Neuronal stem cell (in vitro differentiated cells): Measurements from ENCODE around the gene PCSK5.
"Not testable (repeated sequence)": the region's sequence is repeated elsewhere in the genome, so short reads cannot be mapped to it uniquely, and the experiment has no call there.

Source experiments
- DNase-seq: peaks from one replicate; pipeline ENCODE4 v3.0.0-alpha.2; 2013; ENCODE audit warnings: low spot score
- H2AFZ ChIP-seq: one replicate; pipeline ENCODE4 v1.6.1; 2013; ENCODE audit warnings: mild to moderate bottlenecking, low read length, inconsistent platforms
- H2AK5ac ChIP-seq: 2 replicates; pipeline ENCODE4 v1.6.1; 2013; ENCODE audit warnings: low read depth, mild to moderate bottlenecking, inconsistent platforms, low read length, moderate library complexity, mixed read lengths
- H2BK120ac ChIP-seq: 2 replicates; pipeline ENCODE4 v1.6.1; 2013; ENCODE audit warnings: low read depth, mild to moderate bottlenecking, inconsistent platforms, low read length, moderate library complexity, mixed read lengths
- H2BK12ac ChIP-seq: one replicate; pipeline ENCODE4 v1.6.1; 2013; ENCODE audit warnings: low read length, inconsistent platforms
- H2BK15ac ChIP-seq: 2 replicates; pipeline ENCODE4 v1.6.1; 2013; ENCODE audit warnings: mild to moderate bottlenecking, low read length, inconsistent platforms, mixed read lengths
- H2BK5ac ChIP-seq: one replicate; pipeline ENCODE4 v1.6.1; 2013; ENCODE audit warnings: inconsistent platforms, mild to moderate bottlenecking, low read length, moderate library complexity
- H3K14ac ChIP-seq: one replicate; pipeline ENCODE4 v1.6.1; 2013; ENCODE audit warnings: low read length, inconsistent platforms
- H3K18ac ChIP-seq: 2 replicates; pipeline ENCODE4 v1.6.1; 2013; ENCODE audit warnings: low read length, inconsistent platforms
- H3K23ac ChIP-seq: 2 replicates; pipeline ENCODE4 v1.6.1; 2013; ENCODE audit warnings: low read depth, mild to moderate bottlenecking, mixed read lengths, low read length, inconsistent platforms; ENCODE audit not compliant: poor library complexity
- H3K27ac ChIP-seq: replicated peaks from 3 replicates; pipeline ENCODE4 v1.5.1; 2013; ENCODE audit warnings: low read length, inconsistent platforms
- H3K27me3 ChIP-seq, 3 experiments: 2 replicates each; pipeline ENCODE4 v1.6.1; 2013; ENCODE audit warnings: low read length in 3 of 3, mild to moderate bottlenecking in 2 of 3, inconsistent platforms in 1 of 3, low read depth in 1 of 3, mixed read lengths in 1 of 3, moderate library complexity in 1 of 3; ENCODE audit not compliant: control insufficient read depth in 3 of 3, insufficient read depth in 3 of 3
- H3K36me3 ChIP-seq, 2 donors: replicated peaks in 1 of 2; 2 replicates each; pipeline ENCODE4 v1.6.1; 2013; ENCODE audit warnings: low read length in 2 of 2; ENCODE audit not compliant: control insufficient read depth in 2 of 2, insufficient read depth in 2 of 2
- H3K4ac ChIP-seq: 2 replicates; pipeline ENCODE4 v1.6.1; 2013; ENCODE audit warnings: inconsistent platforms, mild to moderate bottlenecking, low read length, moderate library complexity
- H3K4me1 ChIP-seq, 2 donors: 1 replicate in 1 of 2; 2 replicates in 1 of 2; pipeline ENCODE4 v1.6.1; 2013; ENCODE audit warnings: low read length in 2 of 2, low read depth in 1 of 2; ENCODE audit not compliant: control insufficient read depth in 2 of 2, insufficient read depth in 1 of 2
- H3K4me2 ChIP-seq: one replicate; pipeline ENCODE4 v1.6.1; 2013; ENCODE audit warnings: mild to moderate bottlenecking, low read length, inconsistent platforms; ENCODE audit not compliant: insufficient read depth, poor library complexity, severe bottlenecking
- H3K4me3 ChIP-seq, 2 donors: 2 replicates each; pipeline ENCODE4 v1.5.1; 2013; ENCODE audit warnings: low read length in 2 of 2, mild to moderate bottlenecking in 2 of 2, inconsistent platforms in 1 of 2, moderate library complexity in 1 of 2
- H3K79me1 ChIP-seq: one replicate; pipeline ENCODE4 v1.6.1; 2013; ENCODE audit warnings: low read depth, mild to moderate bottlenecking, inconsistent platforms, low read length, moderate library complexity
- H3K9ac ChIP-seq: one replicate; pipeline ENCODE4 v1.6.1; 2013; ENCODE audit warnings: mild to moderate bottlenecking, low read depth, low read length, inconsistent platforms; ENCODE audit not compliant: poor library complexity
- H3K9me3 ChIP-seq, 2 donors: replicated peaks in 1 of 2; 2 replicates each; pipeline versions ENCODE3 to v1.6.1; 2013; ENCODE audit warnings: low read length in 2 of 2, mild to moderate bottlenecking in 2 of 2, inconsistent platforms in 1 of 2, low read depth in 1 of 2, mixed read lengths in 1 of 2, moderate library complexity in 1 of 2; ENCODE audit not compliant: control insufficient read depth in 2 of 2, insufficient read depth in 1 of 2
- H4K8ac ChIP-seq: one replicate; pipeline ENCODE4 v1.6.1; 2013; ENCODE audit warnings: low read depth, mild to moderate bottlenecking, inconsistent platforms, low read length, moderate library complexity
- H4K91ac ChIP-seq: one replicate; pipeline ENCODE4 v1.6.1; 2013; ENCODE audit warnings: low read length, low read depth, mild to moderate bottlenecking, inconsistent platforms; ENCODE audit not compliant: poor library complexity
- WGBS, 2 donors: extraction: QIAGEN DNeasy Blood & Tissue Kit; methylation state at CpG; one replicate each; pipeline ENCODE4 v1.1.7; 2013; ENCODE audit warnings: missing lambda C conversion rate in 2 of 2, mixed read lengths in 1 of 2; ENCODE audit not compliant: insufficient read length in 2 of 2, insufficient replicate concordance in 1 of 2; ENCODE audit errors: extremely low coverage in 2 of 2; 5-methylcytosine and 5-hydroxymethylcytosine counted together

Gene PCSK5

GRCh38 chr9:75858497-75859092 lies 31.9 kb upstream of the PCSK5 start:
- Histone ChIP-seq H3K4me3 (no peak overlapping the region), H2BK12ac (no peak overlapping the region), H3K4ac (no peak overlapping the region), H2BK5ac (no peak overlapping the region), H3K9ac (no peak overlapping the region), H3K27ac (no peak overlapping the region), H3K27me3 (peaks cover 0 to 2% (median 0%) of the 10 kb centered on the region in 3 experiments), H3K23ac (no peak overlapping the region), H3K14ac (no peak overlapping the region), H2BK120ac (no peak overlapping the region), H3K4me1 (peaks cover 0 to 2% of the 10 kb centered on the region in 2 donors), H3K9me3 (no peaks in the 10 kb centered on the region), H3K18ac (no peak overlapping the region), H2AK5ac (no peak overlapping the region), H2BK15ac (no peak overlapping the region), H2AFZ (no peak overlapping the region), H4K8ac (no peak overlapping the region), H3K4me2 (no peak overlapping the region), H3K36me3 (no peaks in the 10 kb centered on the region), H3K79me1 (no peaks in the 10 kb centered on the region), H4K91ac (no peak overlapping the region)
- DNase-seq = no peak
- WGBS, 2 donors = no CpG with 5 or more reads among the region's 3 CpGs

- H3K4me1 ChIP-seq = no peaks in the 10 kb centered on the region
- no peak overlapping the region for H2BK12ac ChIP-seq
- no peak overlapping the region for H4K91ac ChIP-seq
- H3K4me2 ChIP-seq = no peak overlapping the region
- no peak overlapping the region for H3K23ac ChIP-seq
- H2BK15ac ChIP-seq = no peak overlapping the region
- H3K36me3 ChIP-seq = no peaks in the 10 kb centered on the region
- H2AFZ ChIP-seq = no peak overlapping the region
- H3K79me1 ChIP-seq = no peaks in the 10 kb centered on the region
- no peak overlapping the region for H2BK120ac ChIP-seq
- no peak overlapping the region for H2AK5ac ChIP-seq
- H3K14ac ChIP-seq = no peak overlapping the region
- no peak for DNase-seq
- H3K4me3 ChIP-seq = no peak overlapping the region
- WGBS, 2 donors = no CpG with 5 or more reads among the region's 4 CpGs
- H3K27ac ChIP-seq = no peak overlapping the region
- H4K8ac ChIP-seq = no peak overlapping the region
- H3K4ac ChIP-seq = no peak overlapping the region
- peaks cover 0 to 6% (median 0%) of the 10 kb centered on the region in 3 experiments for H3K27me3 ChIP-seq
- no peak overlapping the region for H3K18ac ChIP-seq
- no peak overlapping the region for H2BK5ac ChIP-seq
- H3K9me3 ChIP-seq = no peaks in the 10 kb centered on the region
- no peak overlapping the region for H3K9ac ChIP-seq
These were observed 26.2 kb upstream of the PCSK5 start for GRCh38 chr9:75864266-75864665.

- Histone ChIP-seq H3K9ac (no peak overlapping the region), H3K18ac (no peak overlapping the region), H2AK5ac (no peak overlapping the region), H2BK12ac (no peak overlapping the region), H2BK5ac (no peak overlapping the region), H3K4me1 (no peaks in the 10 kb centered on the region), H3K4ac (no peak overlapping the region), H3K27me3 (peaks cover 0 to 6% (median 0%) of the 10 kb centered on the region in 3 experiments), H3K36me3 (no peaks in the 10 kb centered on the region), H3K79me1 (no peaks in the 10 kb centered on the region), H2BK120ac (no peak overlapping the region), H3K9me3 (no peaks in the 10 kb centered on the region), H3K27ac (no peak overlapping the region), H2AFZ (no peak overlapping the region), H3K14ac (no peak overlapping the region), H3K4me2 (no peak overlapping the region), H4K8ac (no peak overlapping the region), H2BK15ac (no peak overlapping the region), H4K91ac (no peak overlapping the region), H3K4me3 (no peak overlapping the region), H3K23ac (no peak overlapping the region)
- WGBS, 2 donors = no CpG with 5 or more reads among the region's 2 CpGs
- peak; percentile 63 for DNase-seq
These were observed 24.1 kb upstream of the PCSK5 start for GRCh38 chr9:75866273-75866871.

- H3K27me3 ChIP-seq, H2BK5ac ChIP-seq, H3K9me3 ChIP-seq, H3K4ac ChIP-seq, H3K18ac ChIP-seq, H2AFZ ChIP-seq, H3K4me2 ChIP-seq, H3K36me3 ChIP-seq, H3K27ac ChIP-seq, H2BK15ac ChIP-seq, H2BK120ac ChIP-seq, H2BK12ac ChIP-seq, DNase-seq, H4K8ac ChIP-seq, H3K4me1 ChIP-seq, H3K4me3 ChIP-seq, H3K23ac ChIP-seq, H3K14ac ChIP-seq, H3K9ac ChIP-seq, H2AK5ac ChIP-seq, H3K79me1 ChIP-seq, H4K91ac ChIP-seq: not testable (repeated sequence)
- no CpG with 5 or more reads among the region's 2 CpGs for WGBS, 2 donors
These were observed 21.9 kb upstream of the PCSK5 start for GRCh38 chr9:75868526-75868925.
